GM12878 (cell line): Measurements from ENCODE around the gene BSPRY. TPM values are rescaled to one million over a fixed set of nuclear protein-coding genes. Genes with fewer than 3 reads are reported as not detected.

Experiments
- ATAC-seq: fragments of 200-7000 bp; cut with Tn5 transposase; 3 replicates; pipeline ENCODE4 v1.9.1; 2020; ENCODE audit warnings: mild to moderate bottlenecking, moderate library complexity
- BruUV-seq: library from RNA; stranded (reverse); fragments of 400-500 nt; replicated peaks from 2 replicates; lab custom pipeline; 2021; lab: Mats Ljungman, UMichigan
- CTCF ChIA-PET: fragments of 300-600 bp; sonication (Branson Sonifier 250); formaldehyde crosslinking; extraction: SDS; loops from one replicate; lab custom pipeline; 2021; ENCODE audit warnings: inconsistent platforms; lab: Yijun Ruan, JAX
- POLR2A ChIA-PET: fragments of 350-600 bp; formaldehyde crosslinking; extraction: SDS; loops from one replicate; lab custom pipeline; 2021; ENCODE audit warnings: inconsistent platforms; lab: Charles Lee
- RAD21 ChIA-PET: fragments of 300-600 bp; sonication (Branson Sonifier 250); formaldehyde crosslinking; loops from one replicate; lab custom pipeline; 2023; ENCODE audit warnings: antibody characterized with exemption; ENCODE audit not compliant: unreplicated experiment; lab: Charles Lee
- SMC1A ChIA-PET: fragments of 300-600 bp; sonication (Branson Sonifier 250); formaldehyde crosslinking; loops from one replicate; lab custom pipeline; 2023; ENCODE audit not compliant: unreplicated experiment, uncharacterized antibody; lab: Charles Lee
- DNase-seq: peaks from one replicate; pipeline ENCODE4 v3.0.0-alpha.2; 2011; ENCODE audit warnings: low read depth, low spot score
- FAIRE-seq: peaks from 3 replicates; lab custom pipeline; 2011; peaks lifted over from hg19 to GRCh38; lab: Jason Lieb, UNC
- H2AFZ ChIP-seq: 2 replicates; pipeline ENCODE4 v1.6.0; 2011; ENCODE audit warnings: low read depth, low read length, control low read depth; ENCODE audit not compliant: control insufficient read depth
- H3K27ac ChIP-seq: 2 replicates; pipeline ENCODE4 v1.5.1; 2011; ENCODE audit warnings: control low read depth; ENCODE audit not compliant: control insufficient read depth, insufficient read depth
- H3K27me3 ChIP-seq, 2 experiments: replicated peaks in 1 of 2; 2 replicates each; pipeline versions ENCODE4 v1.6.0 to v1.6.1; 2011; ENCODE audit warnings: low read length in 1 of 2; ENCODE audit not compliant: control insufficient read depth in 2 of 2, insufficient read depth in 2 of 2
- H3K36me3 ChIP-seq, 2 experiments: 2 replicates each; pipeline ENCODE4 v1.5.1; 2011; ENCODE audit warnings: low read length in 1 of 2; ENCODE audit not compliant: control insufficient read depth in 2 of 2, insufficient read depth in 2 of 2
- H3K4me1 ChIP-seq: 2 replicates; pipeline ENCODE4 v1.6.1; 2011; ENCODE audit warnings: mild to moderate bottlenecking, low read length, moderate library complexity, mixed read lengths; ENCODE audit not compliant: control insufficient read depth, insufficient read depth
- H3K4me2 ChIP-seq: 2 replicates; pipeline ENCODE4 v1.6.0; 2011; ENCODE audit warnings: control low read depth; ENCODE audit not compliant: control insufficient read depth, insufficient read depth
- H3K4me3 ChIP-seq: fragments of 200-600 bp; sonication (generic); 2 replicates; pipeline ENCODE4 v1.5.1; 2016
- H3K79me2 ChIP-seq: 2 replicates; pipeline ENCODE4 v1.6.0; 2011; ENCODE audit warnings: low read length; ENCODE audit not compliant: control insufficient read depth, insufficient read depth
- H3K9ac ChIP-seq: 2 replicates; pipeline ENCODE4 v1.8.0; 2011; ENCODE audit warnings: low read length, control low read depth, mixed read lengths; ENCODE audit not compliant: control insufficient read depth, insufficient read depth
- H3K9me3 ChIP-seq: replicated peaks from 3 replicates; pipeline ENCODE4 v1.5.1; 2011; ENCODE audit warnings: mild to moderate bottlenecking, low read length; ENCODE audit not compliant: control insufficient read depth, insufficient read depth
- H4K20me1 ChIP-seq: 2 replicates; pipeline ENCODE4 v1.6.0; 2011; ENCODE audit not compliant: control insufficient read depth, insufficient read depth
- CBX3 ChIP-seq: fragments of 200-600 bp; sonication (generic); IDR thresholded peaks from 2 replicates; pipeline ENCODE4 v1.6.1; 2016; ENCODE audit warnings: low read depth, borderline replicate concordance
- CEBPB ChIP-seq, 2 experiments: fragments of 150-350 bp in 1 of 2; IDR thresholded peaks; 2 replicates each; pipeline ENCODE4 v1.6.1; 2012 to 2014; ENCODE audit warnings: low read depth in 2 of 2, low read length in 2 of 2, borderline replicate concordance in 1 of 2, inconsistent platforms in 1 of 2
- CREB1 ChIP-seq: IDR thresholded peaks from 2 replicates; pipeline ENCODE4 v1.6.1; 2012; ENCODE audit warnings: low read depth, mild to moderate bottlenecking, inconsistent platforms
- GABPA ChIP-seq: IDR thresholded peaks from 2 replicates; pipeline ENCODE4 v1.6.1; 2014; ENCODE audit warnings: antibody characterized with exemption, low read depth, mild to moderate bottlenecking, inconsistent platforms
- LARP7 ChIP-seq: fragments of 450-650 bp; IDR thresholded peaks from 2 replicates; pipeline ENCODE4 v1.6.1; 2017; ENCODE audit warnings: mild to moderate bottlenecking
- NR2C1 ChIP-seq: fragments of 450-650 bp; IDR thresholded peaks from 2 replicates; pipeline ENCODE4 v1.6.1; 2017; ENCODE audit warnings: antibody characterized with exemption, mild to moderate bottlenecking, moderate library complexity
- PBX3 ChIP-seq: IDR thresholded peaks from 2 replicates; pipeline ENCODE4 v1.6.1; 2011; ENCODE audit warnings: mild to moderate bottlenecking, low read depth, low read length, moderate library complexity; ENCODE audit not compliant: insufficient replicate concordance
- PML ChIP-seq: IDR thresholded peaks from 2 replicates; pipeline ENCODE4 v1.6.1; 2012; ENCODE audit warnings: low read length, inconsistent platforms
- POLR2A ChIP-seq: IDR thresholded peaks from 2 replicates; pipeline ENCODE4 v1.6.1; 2011; ENCODE audit warnings: low read depth, mild to moderate bottlenecking, low read length
- SRF ChIP-seq, 2 experiments: IDR thresholded peaks; 2 replicates each; pipeline ENCODE4 v1.6.1; 2011; ENCODE audit warnings: low read depth in 2 of 2, low read length in 2 of 2, mild to moderate bottlenecking in 1 of 2, moderate library complexity in 1 of 2
- SUZ12 ChIP-seq: fragments of 200-600 bp; sonication (generic); IDR thresholded peaks from one replicate; pipeline ENCODE4 v1.6.1; 2018; ENCODE audit warnings: antibody characterized with exemption, mild to moderate bottlenecking; ENCODE audit not compliant: unreplicated experiment
- ZBTB4 ChIP-seq: fragments of 450-650 bp; formaldehyde crosslinking; IDR thresholded peaks from 2 replicates; pipeline ENCODE4 v1.4.0; 2022; ENCODE audit warnings: mild to moderate bottlenecking, moderate library complexity
- ZNF274 ChIP-seq: IDR thresholded peaks from one replicate; pipeline ENCODE4 v1.8.0; 2011; ENCODE audit not compliant: insufficient read length, insufficient read depth
- ZNF592 ChIP-seq: fragments of 450-650 bp; IDR thresholded peaks from 2 replicates; pipeline ENCODE4 v1.6.1; 2017; ENCODE audit warnings: mild to moderate bottlenecking, moderate library complexity
- whole genome bisulfite sequencing: methylation state at CpG from one replicate; pipeline ENCODE4 v1.1.6; 2016; ENCODE audit warnings: low lambda C conversion rate; ENCODE audit not compliant: insufficient replicate concordance, insufficient coverage; ENCODE audit errors: missing lambda C conversion rate; 5-methylcytosine and 5-hydroxymethylcytosine counted together
- in situ Hi-C: fragments of 300-500 bp; cut with MboI; formaldehyde crosslinking; loops from 9 replicates; pipeline ENCODE4 v1.14.3; 2018; ENCODE audit warnings: mixed read lengths
- intact Hi-C: fragments of 100-400 bp; cut with micrococcal nuclease; formaldehyde crosslinking; loops from one replicate; pipeline ENCODE4 v1.14.2; 2022; ENCODE audit not compliant: unreplicated experiment
- polyA plus RNA-seq, 11 experiments: library from polyadenylated mRNA; depleted of rRNA in 4 of 11; unstranded in 6 of 11; stranded (reverse) in 5 of 11; fragments of >200 nt; fragmentation: Nextera tagmentation in 4 of 11; fragmentation: Illumina TruSeq in 1 of 11; extraction: Ambion mirVana in 4 of 11; extraction: Trizol in 1 of 11; gene quantifications; 1 replicate in 1 of 11; 2 replicates in 10 of 11; pipeline versions ENCODE4 v1.2.1 to v1.2.3, GENCODE V29; 2011 to 2016; ENCODE audit warnings: inconsistent platforms in 2 of 11, missing spikeins in 2 of 11, low read depth in 1 of 11
- total RNA-seq, 4 experiments: library from RNA; depleted of rRNA in 3 of 4; stranded (reverse); fragments of >200 nt in 3 of 4; fragmentation: Illumina TruSeq in 1 of 4; extraction: Trizol in 1 of 4; gene quantifications; 2 replicates each; pipeline versions ENCODE4 v1.2.1 to v1.2.3, GENCODE V29; 2013 to 2021

The BSPRY gene
- total and polyA plus RNA-seq, 10 of the 15 experiments (the other 5 are each of a cell fraction or from before 2014, with no cell fraction given) = 0.45 to 6.3 (median 4.1) TPM

- no peaks in the 10 kb centered on the region for H3K9me3 ChIP-seq
- no peak overlapping the region for H3K4me2 ChIP-seq
- ChIA-PET CTCF (interaction anchor here (0.6 to 1.2 kb wide), 2 partner anchors 11 to 29 kb away, joined by 3 read pairs; partner anchors contain the start of gene BSPRY), POLR2A (interaction anchor here (0.7 kb wide), 1 partner anchor 10 kb away, joined by 3 read pairs; no protein-coding TSS in a partner anchor), RAD21 (interaction anchor here (1.7 kb wide), 1 partner anchor 20 kb away, joined by 4 read pairs; the partner anchor contains the start of gene WDR31), SMC1A (interaction anchor here (1.2 to 1.7 kb wide), 2 partner anchors 10 to 126 kb away, joined by 3 to 5 read pairs; no protein-coding TSS in a partner anchor)
- in situ Hi-C loops (no loop called here), intact Hi-C loops (no loop called here)
- no peaks in the 10 kb centered on the region for H3K4me1 ChIP-seq
- no TSS peak for BruUV-seq
- H3K27me3 ChIP-seq = peaks cover 0 to 3% of the 10 kb centered on the region in 2 experiments; a peak in 1 of 4 replicates
- H3K27ac ChIP-seq = no peak overlapping the region
- H3K4me3 ChIP-seq = no peak overlapping the region
- 49% methylated on average over 3 of the region's 3 CpGs for WGBS
- H3K9ac ChIP-seq = no peak overlapping the region
- TF ChIP-seq CREB1 (no peak), SRF (IDR thresholded peaks at IDR 0.05; ENCODE audit: low read depth in 2 of 2, low read length in 2 of 2) (no peak), POLR2A (no peak), GABPA (no peak), SUZ12 (no peak), NR2C1 (no peak), ZNF274 (no peak), CEBPB (IDR thresholded peaks at IDR 0.05; ENCODE audit: borderline replicate concordance in 1 of 2, low read depth in 2 of 2, low read length in 2 of 2) (no peak), ZBTB4 (CRISPR knock-in tag) (no peak), PML (no peak), CBX3 (no peak), ZNF592 (no peak), LARP7 (no peak), PBX3 (no peak)
- FAIRE-seq (no peak), DNase-seq (no peak), ATAC-seq (no peak)
- no peak overlapping the region for H2AFZ ChIP-seq
- no peaks in the 10 kb centered on the region for H3K79me2 ChIP-seq
- H3K36me3 ChIP-seq = no peaks in the 10 kb centered on the region
- H4K20me1 ChIP-seq = no peaks in the 10 kb centered on the region; the same call in 1 of the 2 replicates
These were observed 29.3 kb upstream of the BSPRY start for GRCh38 chr9:113320051-113320450.
